Measurements from ENCODE around the gene KRT35. TPM values are rescaled to one million over a fixed set of nuclear protein-coding genes. Genes with fewer than 3 reads are reported as not detected.

The KRT35 gene
- total RNA-seq, 4 donors from 2014 or later, result not detected

- H3K4me1 ChIP-seq, result no peaks in the 10 kb centered on the region
- no peak overlapping the region for H3K4me3 ChIP-seq
- no peaks in the 10 kb centered on the region for H3K27me3 ChIP-seq
- H3K36me3 ChIP-seq, result no peaks in the 10 kb centered on the region
- no peak for DNase-seq
- H3K27ac ChIP-seq, result no peak overlapping the region
- TF ChIP-seq POLR2A (IDR thresholded peaks at IDR 0.05) (no peak), CTCF (IDR thresholded peaks at IDR 0.05) (no peak)
- intact Hi-C loops (cut with DNase I; ENCODE audit: low total_unique reads), result no loop called here
- no peaks in the 10 kb centered on the region for H3K9me3 ChIP-seq
These were observed 815 bp downstream of the KRT35 start for GRCh38 chr17:41480136-41480535.

- TF ChIP-seq POLR2A (IDR thresholded peaks at IDR 0.05) (no peak), CTCF (IDR thresholded peaks at IDR 0.05) (no peak)
- intact Hi-C loops (cut with DNase I; ENCODE audit: low total_unique reads), result no loop called here
- no peak overlapping the region for H3K27ac ChIP-seq
- no peak overlapping the region for H3K4me3 ChIP-seq
- no peak for DNase-seq
- H3K36me3 ChIP-seq, result no peaks in the 10 kb centered on the region
- no peaks in the 10 kb centered on the region for H3K4me1 ChIP-seq
- no peaks in the 10 kb centered on the region for H3K9me3 ChIP-seq
- H3K27me3 ChIP-seq, result no peaks in the 10 kb centered on the region
These were observed 2.7 kb downstream of the KRT35 start for GRCh38 chr17:41478237-41478636.

GRCh38 chr17:41476866-41477815 lies 3.8 kb downstream of the KRT35 start:
- Histone ChIP-seq H3K4me3 (no peak overlapping the region), H3K9me3 (no peaks in the 10 kb centered on the region), H3K4me1 (no peaks in the 10 kb centered on the region), H3K27me3 (no peaks in the 10 kb centered on the region), H3K36me3 (no peaks in the 10 kb centered on the region), H3K27ac (no peak overlapping the region)
- TF ChIP-seq CTCF (IDR thresholded peaks at IDR 0.05) (no peak), POLR2A (IDR thresholded peaks at IDR 0.05) (no peak)
- DNase-seq, result no peak
- intact Hi-C loops (cut with DNase I; ENCODE audit: low total_unique reads), result no loop called here

- Histone ChIP-seq H3K9me3 (no peaks in the 10 kb centered on the region), H3K4me1 (no peaks in the 10 kb centered on the region), H3K4me3 (no peak overlapping the region), H3K27me3 (no peaks in the 10 kb centered on the region), H3K36me3 (no peaks in the 10 kb centered on the region), H3K27ac (no peak overlapping the region)
- TF ChIP-seq POLR2A (IDR thresholded peaks at IDR 0.05), result no peak
- no peak for TF ChIP-seq CTCF (IDR thresholded peaks at IDR 0.05)
- intact Hi-C loops (cut with DNase I; ENCODE audit: low total_unique reads), result no loop called here
- DNase-seq, result no peak
These were observed 5.5 kb downstream of the KRT35 start for GRCh38 chr17:41475421-41475820.

GRCh38 chr17:41474863-41475262 lies 6.1 kb downstream of the KRT35 start:
- intact Hi-C loops (cut with DNase I; ENCODE audit: low total_unique reads), result no loop called here
- Histone ChIP-seq H3K4me1 (no peaks in the 10 kb centered on the region), H3K27ac (no peak overlapping the region), H3K36me3 (no peaks in the 10 kb centered on the region), H3K4me3 (no peak overlapping the region), H3K27me3 (no peaks in the 10 kb centered on the region), H3K9me3 (no peaks in the 10 kb centered on the region)
- no peak for TF ChIP-seq POLR2A (IDR thresholded peaks at IDR 0.05)
- no peak for TF ChIP-seq CTCF (IDR thresholded peaks at IDR 0.05)
- DNase-seq, result no peak
